HG03565 (cell line): ENCODE data around the gene RPL10A.
"Not testable (repeated sequence)": the region's sequence is repeated elsewhere in the genome, so short reads cannot be mapped to it uniquely, and the experiment has no call there.

Source experiments
- ATAC-seq: cut with Tn5 transposase; IDR thresholded peaks from one replicate; pipeline ENCODE4 v1.9.1; 2021; ENCODE audit warnings: mild to moderate bottlenecking, moderate library complexity; ENCODE audit not compliant: unreplicated experiment

The RPL10A gene

DNA sequence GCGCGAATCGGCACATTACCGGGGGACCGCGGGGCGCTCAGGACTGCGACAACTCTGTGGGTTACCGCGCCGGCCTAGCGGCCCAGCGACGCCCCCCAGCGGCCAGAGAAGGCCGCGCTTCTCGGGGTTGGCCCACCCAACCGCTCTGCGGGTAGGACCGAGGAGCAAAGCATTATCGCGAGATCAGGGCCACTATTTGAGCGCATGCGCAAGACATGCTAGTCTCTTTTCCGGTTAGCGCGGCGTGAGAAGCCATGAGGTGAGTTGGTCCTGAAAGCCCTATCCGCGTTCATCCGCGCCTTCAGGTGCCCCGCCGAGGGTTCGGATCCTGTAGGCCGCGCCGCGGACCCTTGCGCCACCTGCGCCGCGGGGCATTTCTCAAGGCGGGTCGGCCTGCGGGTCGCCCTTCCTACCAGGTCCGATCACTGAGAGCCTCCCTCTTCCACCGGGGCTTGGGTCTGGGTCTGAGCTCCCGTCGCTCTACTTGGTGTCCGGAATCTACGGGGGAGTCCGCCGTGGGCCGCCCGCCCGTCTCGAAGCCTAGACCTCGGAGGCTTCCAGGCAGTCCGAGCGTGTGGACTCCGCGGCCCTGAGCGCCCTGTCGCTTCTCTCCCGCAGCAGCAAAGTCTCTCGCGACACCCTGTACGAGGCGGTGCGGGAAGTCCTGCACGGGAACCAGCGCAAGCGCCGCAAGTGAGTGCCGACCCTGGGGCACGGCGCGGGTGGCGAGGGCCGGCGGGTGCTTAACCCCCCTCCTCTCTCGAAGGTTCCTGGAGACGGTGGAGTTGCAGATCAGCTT lies at the start of gene RPL10A:
Gene RPL10A, plus strand, starts transcription at position 221 of the 799 bp plus-strand sequence. Its CDS starts 34 bp downstream, at position 255.
- peak; percentile 84 for ATAC-seq

DNA sequence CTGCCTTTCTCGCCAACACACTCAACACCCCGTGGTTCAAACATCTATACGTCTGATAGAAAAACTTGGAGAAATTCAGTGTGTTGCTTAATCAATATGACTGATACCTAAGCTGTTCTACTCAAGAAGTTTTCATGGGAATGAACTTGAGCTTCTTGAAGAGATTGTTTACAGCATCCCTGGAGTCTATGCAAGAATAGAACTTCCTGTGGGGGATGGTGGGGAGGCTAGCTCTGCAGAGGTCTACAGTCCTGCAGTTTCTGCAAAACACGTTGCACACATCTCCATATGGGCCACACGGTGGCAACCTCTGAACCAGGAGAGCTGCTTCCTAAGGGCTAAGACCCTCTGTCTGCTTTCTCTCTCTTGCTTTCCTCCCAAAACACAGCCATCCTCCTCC lies 48.8 kb upstream of the RPL10A start:
- ATAC-seq: no peak

DNA sequence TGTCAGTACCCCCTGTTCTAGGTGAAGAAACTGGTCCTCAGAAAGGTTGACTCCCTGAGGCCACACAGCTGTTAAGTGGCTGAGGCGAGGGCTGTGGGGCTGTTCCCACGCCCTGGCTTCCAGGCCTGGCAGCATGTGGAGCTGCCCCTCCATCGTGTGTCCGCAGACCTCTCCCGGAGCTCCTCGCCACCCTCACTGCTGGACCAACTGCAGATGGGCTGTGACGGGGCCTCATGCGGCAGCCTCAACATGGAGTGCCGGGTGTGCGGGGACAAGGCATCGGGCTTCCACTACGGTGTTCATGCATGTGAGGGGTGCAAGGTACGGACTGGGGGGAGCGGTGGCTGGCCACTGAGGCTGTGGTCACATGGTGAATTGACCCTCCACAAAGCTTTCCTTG lies 48.2 kb upstream of the RPL10A start:
- ATAC-seq: no peak

DNA sequence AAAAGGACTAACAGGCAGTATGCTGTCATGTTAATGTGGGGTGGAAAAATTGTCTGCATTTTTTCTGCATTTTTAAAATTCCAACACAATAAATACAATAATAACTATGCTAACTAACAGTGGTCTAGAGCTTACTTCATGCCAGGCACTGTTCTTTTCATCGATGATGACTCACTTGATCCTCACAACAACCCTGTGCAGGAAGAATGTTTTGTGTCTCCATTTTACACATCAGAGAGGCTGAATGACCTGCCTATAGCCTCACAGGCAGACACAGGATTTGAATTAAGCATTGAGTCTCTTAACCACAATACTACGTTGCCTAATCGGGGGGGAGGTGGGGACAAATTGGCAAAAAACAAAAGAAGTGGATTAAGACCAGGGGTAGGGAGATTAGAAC lies 42.9 kb upstream of the RPL10A start:
- ATAC-seq: no peak

DNA sequence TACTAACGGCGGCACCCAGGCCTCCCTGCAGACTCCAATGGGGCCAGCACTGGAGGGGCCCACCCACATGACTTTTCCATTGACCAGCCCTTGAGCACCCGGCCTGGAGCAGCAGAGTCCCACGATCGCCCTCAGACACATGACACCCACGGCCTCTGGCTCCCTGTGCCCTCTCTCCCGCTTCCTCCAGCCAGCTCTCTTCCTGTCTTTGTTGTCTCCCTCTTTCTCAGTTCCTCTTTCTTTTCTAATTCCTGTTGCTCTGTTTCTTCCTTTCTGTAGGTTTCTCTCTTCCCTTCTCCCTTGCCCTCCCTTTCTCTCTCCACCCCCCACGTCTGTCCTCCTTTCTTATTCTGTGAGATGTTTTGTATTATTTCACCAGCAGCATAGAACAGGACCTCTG lies 42.1 kb upstream of the RPL10A start:
- no peak for ATAC-seq

DNA sequence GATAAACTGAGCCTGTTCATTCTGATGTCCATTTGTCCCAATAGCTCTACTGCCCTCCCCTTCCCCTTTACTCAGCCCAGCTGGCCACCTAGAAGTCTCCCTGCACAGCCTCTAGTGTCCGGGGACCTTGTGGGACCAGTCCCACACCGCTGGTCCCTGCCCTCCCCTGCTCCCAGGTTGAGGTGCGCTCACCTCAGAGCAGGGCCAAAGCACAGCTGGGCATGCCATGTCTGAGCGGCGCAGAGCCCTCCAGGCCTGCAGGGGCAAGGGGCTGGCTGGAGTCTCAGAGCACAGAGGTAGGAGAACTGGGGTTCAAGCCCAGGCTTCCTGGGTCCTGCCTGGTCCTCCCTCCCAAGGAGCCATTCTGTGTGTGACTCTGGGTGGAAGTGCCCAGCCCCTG lies 40.8 kb upstream of the RPL10A start:
- ATAC-seq: no peak

DNA sequence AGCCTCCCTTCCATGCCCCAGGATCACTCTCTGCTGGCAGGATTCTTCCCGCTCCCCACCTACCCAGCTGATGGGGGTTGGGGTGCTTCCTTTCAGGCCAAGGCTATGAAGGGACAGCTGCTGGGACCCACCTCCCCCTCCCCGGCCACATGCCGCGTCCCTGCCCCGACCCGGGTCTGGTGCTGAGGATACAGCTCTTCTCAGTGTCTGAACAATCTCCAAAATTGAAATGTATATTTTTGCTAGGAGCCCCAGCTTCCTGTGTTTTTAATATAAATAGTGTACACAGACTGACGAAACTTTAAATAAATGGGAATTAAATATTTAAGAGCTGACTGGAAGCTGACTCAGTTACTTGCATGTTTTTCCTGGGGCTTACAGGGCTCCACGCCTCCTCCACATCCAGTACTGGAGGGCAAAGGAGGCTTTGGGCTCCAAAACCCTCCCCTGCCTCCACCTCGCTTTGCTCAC lies 40.3 kb upstream of the RPL10A start:
- no peak for ATAC-seq

DNA sequence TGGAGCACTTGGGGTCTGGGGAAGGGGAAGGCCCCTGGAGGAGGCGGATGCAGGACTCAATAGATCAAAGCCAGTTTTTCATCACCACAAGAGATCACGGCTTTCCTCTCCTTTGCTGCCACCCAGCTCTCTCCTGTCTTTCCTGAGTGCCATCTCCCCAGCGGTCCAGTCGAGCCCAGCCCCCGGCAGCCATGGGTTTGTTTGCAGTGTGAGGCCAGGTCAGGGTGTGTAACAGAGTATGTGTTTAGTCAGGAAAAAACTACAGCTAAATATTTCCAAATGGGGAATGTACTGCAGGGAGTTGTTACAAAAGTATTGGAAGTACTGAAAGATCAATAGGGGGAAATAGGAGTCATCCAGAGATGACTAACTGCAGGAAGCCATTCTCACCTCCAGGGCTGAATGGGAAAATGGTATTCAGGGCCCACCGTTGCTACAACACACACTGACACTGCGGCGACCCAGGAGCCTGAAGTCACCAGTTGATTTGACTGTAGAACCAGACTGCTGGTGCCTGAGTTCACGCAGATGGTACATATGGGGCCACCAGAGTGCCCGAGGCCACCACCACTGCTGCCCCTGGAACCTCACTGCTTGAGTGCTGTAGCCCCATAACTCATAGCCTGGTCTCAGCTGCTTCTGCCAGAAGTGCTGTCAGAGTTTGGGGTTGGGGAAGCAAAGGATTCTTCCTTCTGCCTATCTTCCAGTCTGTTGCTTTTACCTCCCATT lies 39.6 kb upstream of the RPL10A start:
- no peak for ATAC-seq

DNA sequence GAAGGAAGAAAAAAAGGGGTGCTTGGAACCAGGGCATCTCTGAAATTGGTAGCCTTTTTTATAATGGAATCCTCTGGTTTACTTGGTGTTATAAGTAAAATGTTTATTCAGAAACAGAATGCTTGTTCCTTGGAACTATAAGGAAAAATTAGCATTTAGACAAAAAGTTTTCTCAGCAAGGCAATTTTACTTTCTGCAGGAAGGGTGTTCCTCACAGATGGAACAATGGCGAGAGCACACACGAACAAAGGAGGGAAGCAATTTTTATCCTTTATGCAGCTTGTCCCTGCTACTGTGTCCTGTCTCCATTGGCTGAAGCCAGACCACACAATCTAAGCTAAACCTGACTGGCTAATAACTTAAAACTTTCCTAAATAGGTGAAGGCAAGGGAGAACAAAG lies 38.7 kb upstream of the RPL10A start:
- no peak for ATAC-seq

DNA sequence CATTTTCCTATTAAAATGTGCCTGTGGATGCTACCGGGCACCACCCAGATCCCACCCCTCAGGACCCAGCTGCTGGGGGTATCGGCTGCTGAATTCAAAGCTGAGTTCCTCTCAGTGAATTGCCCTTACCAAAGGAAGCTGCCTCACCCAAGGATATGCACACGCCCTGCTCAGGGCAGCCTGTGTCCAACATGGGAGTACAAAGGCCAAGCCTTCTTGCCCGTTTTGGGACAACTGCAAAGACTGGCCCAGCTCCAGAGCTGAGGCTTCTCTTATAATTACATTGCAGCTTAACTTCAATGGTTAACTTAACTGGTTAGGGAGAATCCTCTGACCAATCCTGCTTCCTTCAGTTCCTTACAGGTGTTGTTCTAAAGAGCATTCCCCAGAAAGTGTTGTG lies 35.9 kb upstream of the RPL10A start:
- ATAC-seq: no peak

DNA sequence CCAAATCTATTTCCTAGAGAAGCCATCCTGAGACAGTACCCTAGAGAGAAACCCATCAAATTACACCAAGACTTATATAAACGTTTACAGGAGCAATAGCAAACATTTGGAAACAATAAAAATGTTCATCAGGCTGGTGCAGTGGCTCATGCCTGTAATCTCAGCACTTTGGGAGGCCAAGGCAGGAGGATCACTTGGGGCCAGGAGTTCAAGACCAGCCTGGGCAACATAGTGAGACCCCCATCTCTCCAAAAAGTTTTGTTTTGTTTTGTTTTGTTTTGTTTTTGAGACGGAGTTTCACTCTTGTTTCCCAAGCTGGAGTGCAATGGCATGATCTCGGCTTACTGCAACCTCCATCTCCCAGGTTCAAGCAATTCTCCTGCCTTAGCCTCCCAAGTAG lies 35.5 kb upstream of the RPL10A start:
- not testable (repeated sequence) for ATAC-seq

DNA sequence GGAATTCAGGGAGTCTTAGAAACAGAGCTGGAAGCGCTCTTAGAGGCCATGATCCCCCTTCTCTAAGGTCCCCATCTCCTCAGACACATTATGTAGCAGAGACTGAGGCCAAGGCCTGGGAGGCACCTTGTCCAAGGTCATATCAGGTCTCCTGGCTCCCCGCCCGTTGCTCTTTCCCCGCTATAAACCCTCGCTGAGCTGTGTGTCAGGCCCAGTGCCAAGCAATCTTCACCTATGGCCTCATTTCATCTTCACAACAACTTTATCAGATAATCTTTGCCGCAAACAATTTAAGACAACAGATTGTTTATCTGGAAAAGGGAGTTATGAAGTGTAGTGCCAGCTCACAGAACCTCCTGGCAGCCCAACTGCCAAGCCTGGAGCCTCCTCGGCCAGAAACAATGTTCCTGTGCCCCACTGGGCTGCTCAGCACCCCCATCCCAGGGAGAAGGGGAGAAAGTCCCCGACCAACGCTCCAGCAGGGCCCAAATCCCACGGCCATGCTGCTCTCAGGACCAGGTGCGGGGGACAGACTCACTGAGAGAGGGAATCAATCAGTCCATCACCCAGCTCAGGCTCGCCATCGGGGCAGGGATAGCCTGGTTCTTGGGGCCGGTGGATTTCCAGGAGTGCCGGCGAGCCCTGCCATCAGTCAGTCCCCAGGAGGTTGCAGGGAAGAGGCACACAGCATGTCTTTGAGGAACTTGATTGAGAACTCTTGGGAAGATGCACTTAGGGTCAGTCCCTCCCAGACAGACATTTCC lies 32.9 kb upstream of the RPL10A start:
- ATAC-seq: no peak

DNA sequence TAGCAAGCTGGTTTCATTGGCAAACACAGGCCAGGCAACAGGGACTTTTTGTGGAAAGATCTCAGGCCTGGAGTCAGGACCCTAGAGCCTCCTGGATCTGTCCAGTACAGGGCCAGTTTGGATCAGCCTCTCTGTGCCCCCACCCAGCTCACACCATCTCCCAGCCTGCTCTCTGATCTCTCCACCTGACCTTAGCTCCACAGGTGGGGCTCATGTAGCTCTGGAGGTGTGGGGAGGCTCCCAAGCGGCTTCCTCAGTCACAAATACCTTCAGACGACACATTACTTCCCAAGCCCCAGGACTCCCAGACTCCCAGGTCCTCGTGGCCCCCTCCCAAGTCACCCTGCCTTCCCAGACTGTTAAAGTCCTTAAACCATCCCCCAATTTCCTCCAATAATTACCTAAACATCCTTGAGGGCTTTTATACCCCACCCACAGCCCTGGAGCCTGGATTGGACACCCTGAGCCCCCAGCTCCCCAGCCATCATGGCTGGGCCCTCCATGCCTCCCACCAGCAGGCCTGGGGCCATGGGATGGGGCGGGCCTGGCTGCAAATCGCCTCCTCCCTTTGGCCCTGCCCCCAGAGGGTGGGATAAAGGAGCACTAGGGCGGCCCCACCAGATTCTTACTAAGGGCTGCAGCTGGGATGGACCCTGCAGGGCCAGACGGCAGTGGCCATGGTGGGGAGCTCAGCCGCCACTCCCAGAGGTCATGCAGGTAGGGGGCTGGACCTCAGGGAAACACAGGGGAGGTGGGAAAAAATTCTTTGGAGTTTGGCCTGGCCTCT lies 31.9 kb upstream of the RPL10A start:
- ATAC-seq: no peak

DNA sequence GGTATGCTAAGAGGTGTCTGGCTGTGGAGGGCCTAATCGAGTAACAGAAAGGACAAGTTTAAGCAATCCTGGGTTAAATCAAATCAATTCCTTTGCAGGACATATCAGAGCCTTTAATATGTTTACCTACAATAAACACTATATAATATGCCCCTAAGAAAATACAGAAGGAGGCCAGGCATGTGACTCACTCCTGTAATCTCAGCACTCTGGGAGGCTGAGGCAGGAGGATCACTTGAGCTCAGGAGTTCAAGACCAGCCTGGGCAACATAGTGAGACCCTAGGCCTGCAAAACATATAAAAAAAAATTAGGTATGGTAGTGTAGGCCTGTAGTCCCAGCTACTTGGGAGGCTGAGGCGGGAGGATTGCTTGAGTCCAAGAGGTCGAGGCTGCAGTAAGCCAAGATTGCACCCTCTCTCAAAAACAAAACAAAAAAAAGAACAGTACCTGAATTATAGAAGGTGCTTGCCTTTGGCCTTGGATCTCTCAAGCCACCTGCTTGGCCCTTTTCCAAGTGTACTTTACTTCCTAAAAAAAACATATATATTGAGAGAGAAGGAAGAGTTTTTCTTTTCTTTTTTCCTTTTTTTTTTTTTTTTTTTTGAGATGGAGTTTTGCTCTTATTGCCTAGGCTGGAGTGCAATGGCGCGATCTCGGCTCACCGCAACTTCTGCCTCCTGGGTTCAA lies 29.7 kb upstream of the RPL10A start:
- ATAC-seq: not testable (repeated sequence)

DNA sequence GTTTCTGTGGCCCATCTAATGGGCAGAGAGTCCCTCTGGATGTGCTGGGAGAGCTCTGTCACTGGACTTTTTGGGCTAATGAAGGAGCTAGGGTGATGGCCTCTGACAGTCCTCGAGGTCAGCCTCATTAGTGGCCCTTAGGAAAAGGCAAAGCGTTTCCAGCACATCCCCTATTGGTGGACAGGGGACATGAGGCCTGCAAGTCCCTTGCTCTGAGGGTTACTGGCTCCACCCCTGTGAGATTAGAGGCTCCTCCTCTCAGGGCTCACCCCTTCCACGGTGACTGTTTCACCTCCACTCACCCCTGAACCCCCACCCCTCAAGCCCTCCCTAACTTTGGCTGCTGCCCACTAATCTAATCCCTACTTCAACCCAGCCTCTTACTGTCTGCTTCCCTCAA lies 28.9 kb upstream of the RPL10A start:
- no peak for ATAC-seq

DNA sequence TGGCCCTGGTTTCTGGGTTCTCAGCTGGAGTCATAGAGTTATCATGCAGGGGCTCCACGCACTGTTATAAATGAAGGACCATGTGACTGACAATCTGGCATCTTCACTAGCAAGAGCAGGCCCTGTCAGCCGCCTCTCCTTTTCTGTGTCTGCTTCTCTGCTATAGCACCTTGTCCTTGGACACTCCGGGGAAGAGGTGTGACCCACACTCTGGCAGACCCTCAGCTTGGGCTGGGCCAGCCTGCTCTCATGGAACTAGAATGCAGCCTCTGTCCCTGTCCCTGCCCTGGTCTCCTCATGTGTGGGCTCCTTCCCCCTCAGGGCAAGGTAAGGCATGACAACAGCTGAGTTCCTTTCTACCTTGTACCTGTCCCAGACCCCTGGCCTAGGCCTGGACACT lies 27.0 kb upstream of the RPL10A start:
- no peak for ATAC-seq

DNA sequence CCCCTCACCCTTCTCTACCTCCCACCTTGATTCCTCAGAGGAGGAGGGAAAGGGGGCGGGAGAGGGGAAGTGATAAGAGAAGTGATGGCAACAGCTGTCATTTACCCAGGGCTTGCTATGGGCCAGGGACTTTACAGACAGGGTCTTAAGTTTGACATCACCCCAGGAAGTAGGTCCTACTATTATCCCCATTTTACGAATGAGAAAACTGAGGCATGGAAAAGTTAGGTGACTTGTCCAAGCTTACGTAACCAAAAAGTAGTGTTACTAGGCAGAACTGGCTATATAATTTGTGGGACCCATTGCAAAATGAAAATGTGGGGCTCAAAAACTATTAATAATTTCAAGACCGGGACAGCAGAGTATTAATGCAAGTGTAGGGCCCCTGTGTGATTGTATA lies 26.6 kb upstream of the RPL10A start:
- no peak for ATAC-seq

DNA sequence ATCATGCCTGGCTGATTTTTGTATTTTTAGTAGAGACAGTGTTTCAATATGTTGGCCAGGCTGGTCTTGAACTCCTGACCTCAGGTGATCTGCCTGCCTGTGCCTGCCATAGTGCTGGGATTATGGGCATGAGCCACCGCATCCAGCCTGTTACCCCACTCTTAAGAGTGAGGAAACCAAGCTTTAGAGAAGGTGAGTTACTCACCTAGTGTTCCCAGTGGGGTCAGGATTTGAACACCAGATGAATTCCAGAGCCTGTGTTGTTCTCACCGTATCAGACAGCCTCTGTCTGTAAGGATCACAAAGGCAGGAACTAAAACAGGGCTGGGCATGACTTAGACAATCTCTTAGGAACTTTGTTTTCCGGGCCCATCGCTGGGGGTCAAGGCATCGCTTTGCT lies 25.5 kb upstream of the RPL10A start:
- ATAC-seq: no peak

DNA sequence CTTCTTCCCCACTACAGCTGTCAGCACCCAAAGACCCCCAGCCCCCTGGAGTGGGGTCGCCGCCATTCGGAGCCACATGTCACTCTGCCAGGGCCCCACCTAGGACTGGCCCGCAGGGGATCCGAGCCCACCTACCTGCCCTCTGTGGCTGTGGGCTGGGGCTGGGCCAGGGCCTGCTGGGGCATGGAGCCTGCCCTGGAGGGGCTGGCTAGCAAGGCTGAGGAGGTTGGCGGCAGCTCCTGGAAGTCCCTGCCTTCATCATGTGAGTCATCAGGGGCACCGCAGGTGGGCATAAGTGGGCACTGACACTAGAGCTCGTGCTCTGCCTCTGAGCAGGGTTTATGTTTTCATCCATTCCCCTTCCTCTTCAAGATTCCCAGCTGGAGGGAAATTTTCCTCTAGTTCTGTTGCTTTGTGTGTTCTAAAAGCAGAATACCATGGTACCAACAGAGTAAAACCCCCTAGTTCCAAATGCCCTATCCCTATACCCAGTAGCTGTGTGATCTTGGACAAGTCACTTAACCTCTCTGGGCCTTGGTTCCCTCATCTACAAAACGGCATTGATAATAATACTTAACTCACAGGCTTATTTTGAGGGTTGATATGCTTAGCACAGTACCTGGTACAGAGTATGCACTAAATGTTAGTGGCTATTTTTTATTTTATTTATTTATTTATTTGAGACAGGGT lies 24.7 kb upstream of the RPL10A start:
- ATAC-seq: no peak

DNA sequence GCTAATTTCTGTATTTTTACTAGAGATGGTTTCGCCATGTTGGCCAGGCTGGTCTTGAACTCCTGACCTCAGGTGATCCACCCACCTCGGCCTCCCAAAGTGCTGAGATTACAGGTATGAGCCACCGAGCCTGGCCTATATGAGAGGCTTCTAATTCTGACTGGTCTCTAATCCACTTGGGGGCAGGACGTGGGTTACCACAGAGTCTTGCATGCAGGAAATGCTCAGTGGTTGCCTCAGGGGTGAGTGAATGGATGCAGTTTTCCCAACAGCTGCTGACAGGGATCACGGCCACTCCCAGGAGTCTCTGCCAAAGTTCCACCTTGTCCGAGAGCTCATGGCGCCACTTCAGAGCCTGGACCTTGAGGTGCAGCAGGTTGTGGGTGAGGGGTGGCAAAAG lies 22.5 kb upstream of the RPL10A start:
- ATAC-seq: no peak
